Stimulated activated CD4-positive, alpha-beta T cell treated with anti-CD3 and anti-CD28 coated beads, Interleukin-12 subunit alpha, Interleukin-12 subunit beta, amount 100 ng/mL, for 24 hours (primary cell): ENCODE results near the gene LIG4.
"Not testable (repeated sequence)": the region's sequence is repeated elsewhere in the genome, so short reads cannot be mapped to it uniquely, and the experiment has no call there.

Source experiments
- DNase-seq, 2 experiments: peaks; one replicate each; pipeline ENCODE4 v3.0.0-alpha.2; 2020; ENCODE audit warnings: low read depth in 2 of 2

The LIG4 gene

DNA sequence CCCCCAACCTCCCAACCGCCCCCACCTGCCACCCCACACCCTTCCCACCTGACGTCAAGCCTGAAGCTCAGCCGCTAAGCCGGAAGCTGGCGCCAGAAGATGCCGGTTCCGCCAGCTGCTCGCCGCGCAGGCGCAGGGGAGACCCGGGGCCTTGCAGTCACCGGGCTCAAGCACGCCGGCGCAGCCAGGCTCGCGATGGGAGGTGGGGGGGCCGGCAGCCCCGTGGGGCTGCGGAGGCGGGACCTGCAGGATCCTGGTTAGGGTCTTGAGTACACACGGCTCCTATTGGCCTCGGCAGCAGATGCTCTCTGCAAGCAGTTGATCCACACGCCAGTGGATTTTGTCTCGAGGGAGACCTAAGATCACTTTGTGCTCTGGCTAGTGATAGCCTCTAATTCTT lies at the start of gene LIG4:
Gene LIG4 (minus strand): TSS at position 101 of the 400 bp plus-strand sequence. CDS start 4,268 bp downstream, outside the sequence.
- peak; percentile 81 for DNase-seq

DNA sequence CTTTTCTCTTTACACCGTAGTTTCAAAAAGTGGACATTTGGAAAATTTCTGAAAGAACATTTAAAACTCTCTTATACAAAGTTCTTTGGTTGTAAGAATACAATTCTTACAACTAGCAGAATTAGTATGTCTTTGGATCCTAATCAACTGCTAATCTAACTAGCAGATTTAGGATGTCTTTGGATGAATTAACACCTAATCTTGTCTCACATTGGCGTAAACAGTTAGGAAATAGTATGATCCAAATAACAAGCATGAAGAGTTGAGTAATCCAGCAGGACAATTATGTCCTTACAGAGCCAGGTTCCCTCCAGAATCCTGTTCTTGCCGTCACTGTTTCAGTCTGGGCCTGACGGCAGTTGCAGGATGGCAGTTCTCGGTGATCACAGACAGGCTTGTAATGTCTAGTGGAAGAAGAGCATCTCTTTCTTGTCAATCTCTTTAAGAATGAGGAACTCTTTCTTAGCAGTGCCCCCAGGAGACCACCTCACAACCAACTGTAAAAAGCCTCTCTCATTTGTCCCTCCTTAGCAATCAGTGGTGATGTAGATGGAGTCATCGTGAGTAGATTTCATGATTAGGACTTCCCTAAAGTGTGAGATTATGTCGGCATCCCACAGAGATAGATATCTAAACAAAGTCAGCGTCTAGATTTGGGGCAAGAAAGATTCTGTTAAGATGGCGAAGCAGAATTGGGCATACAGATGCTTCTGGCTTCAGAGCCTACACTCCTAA lies 48.5 kb upstream of the LIG4 start:
- DNase-seq, result no peak

DNA sequence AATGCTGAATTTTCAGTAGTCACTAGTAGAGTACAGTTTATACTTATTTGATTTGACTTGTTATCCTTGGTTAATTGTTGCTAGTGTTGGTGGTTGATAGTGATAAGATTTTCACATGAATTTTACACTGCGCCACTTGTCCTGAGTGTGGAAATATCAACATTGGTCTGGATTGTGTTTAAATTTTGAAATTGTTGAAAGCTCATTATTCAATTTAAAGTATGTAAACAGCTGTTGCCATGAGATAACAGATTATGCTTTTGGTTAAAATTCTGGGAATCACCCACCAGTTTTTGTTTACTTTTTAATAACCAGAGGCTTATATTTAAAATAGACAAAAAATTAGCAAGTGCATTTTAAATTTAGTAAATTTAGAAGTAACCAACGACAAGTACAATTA lies 41.9 kb upstream of the LIG4 start:
- no peak for DNase-seq

DNA sequence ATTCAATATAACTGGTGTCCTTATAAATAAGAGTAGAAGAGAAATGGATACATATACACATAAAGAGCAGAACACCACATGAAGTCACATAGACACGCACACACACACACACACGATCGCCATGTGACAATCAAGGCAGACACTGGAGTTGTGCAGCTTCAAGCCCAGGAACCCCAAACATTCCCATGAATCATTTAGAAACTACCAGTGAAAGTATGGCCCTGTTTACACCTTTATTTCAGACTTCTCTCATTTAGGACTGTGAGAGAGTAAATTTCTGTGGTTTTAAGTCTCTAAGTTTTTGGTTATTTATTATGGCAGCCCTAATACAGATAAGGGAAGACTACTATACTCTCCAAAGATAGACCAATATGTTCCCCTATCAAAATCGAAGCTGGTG lies 33.8 kb upstream of the LIG4 start:
- DNase-seq, result no peak

DNA sequence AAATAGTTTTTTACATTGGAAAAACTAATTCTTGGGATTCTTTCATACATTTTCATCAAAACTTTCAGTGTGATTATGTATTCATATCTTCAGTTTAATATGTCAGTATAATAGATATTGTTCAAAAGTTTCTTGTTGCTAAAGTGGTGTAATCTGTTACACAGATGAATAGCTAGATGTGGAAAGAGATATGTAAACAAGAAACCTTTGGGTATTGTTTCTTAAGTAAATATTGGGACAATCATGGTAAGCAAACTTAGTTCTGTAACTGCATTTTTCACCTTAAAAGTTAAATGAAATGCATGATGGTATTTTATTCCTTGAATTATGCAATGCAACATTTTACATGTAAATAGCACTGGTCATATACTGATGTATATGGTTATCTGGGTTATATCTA lies 15.0 kb upstream of the LIG4 start:
- no peak for DNase-seq

DNA sequence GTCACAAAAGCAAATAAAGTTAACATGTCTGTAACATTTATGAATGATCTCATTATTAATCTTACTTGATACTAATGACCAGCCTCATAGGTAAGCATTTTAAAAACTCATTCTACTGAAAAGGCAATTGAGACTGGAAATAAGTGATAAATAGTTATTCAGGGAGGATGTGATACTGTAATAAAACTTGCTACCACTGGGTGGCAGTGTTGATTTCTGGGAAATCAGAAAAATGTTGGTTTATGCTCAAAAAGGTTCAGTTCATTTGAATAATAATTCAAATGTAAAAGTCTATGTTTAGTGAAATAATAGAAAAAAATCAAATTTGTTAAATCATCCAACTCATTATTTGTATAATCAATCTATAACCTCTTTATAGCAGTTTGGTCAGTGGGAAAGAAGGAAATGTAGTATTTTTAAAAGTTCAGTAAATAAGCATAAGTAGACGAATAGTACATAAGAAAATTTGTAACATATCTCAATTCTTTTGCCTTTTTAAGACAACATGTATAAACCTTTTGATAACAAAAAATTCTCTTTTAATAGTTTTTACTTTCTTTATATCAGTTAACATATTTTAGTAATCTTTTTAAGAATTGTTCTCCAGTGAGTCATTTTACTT lies 12.4 kb upstream of the LIG4 start:
- DNase-seq, result no peak

DNA sequence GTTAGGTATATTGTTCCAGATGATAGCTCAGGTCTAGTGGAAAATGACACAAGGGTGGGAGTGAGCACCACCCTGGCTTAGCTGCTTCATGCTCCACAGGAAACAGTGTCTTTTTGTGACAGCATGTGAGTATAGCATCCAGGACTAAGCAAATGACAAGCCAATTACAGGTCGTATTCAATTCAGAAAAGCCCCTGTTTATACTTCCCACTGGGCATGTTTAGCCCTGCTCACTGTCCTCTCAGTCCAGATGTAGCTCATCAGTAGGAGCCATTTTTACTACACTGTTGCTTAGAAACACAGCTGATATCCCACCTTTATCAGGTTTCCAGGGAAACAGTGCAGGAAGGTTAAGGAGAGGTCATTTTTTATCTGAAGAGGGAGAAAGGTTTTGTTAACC lies 10.8 kb upstream of the LIG4 start:
- no peak for DNase-seq

DNA sequence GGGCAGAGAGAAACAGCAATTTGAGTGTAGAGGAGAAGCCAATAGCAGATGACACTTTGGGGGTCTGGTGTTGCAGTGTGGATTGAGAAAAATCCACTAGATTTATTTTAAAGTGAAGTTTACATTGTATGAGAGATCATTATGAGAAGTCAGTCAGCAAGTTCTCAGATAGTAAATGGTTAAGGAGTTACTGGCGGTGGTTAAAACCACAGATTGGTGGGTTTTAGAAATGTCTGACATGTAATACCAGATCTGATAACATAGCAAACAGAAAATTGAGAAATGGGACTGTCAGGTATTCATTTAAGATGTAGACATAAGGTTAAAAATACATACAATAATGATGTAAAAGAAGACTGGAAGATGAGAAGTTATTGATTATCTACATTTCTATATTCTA lies 10.1 kb upstream of the LIG4 start:
- DNase-seq, result no peak

DNA sequence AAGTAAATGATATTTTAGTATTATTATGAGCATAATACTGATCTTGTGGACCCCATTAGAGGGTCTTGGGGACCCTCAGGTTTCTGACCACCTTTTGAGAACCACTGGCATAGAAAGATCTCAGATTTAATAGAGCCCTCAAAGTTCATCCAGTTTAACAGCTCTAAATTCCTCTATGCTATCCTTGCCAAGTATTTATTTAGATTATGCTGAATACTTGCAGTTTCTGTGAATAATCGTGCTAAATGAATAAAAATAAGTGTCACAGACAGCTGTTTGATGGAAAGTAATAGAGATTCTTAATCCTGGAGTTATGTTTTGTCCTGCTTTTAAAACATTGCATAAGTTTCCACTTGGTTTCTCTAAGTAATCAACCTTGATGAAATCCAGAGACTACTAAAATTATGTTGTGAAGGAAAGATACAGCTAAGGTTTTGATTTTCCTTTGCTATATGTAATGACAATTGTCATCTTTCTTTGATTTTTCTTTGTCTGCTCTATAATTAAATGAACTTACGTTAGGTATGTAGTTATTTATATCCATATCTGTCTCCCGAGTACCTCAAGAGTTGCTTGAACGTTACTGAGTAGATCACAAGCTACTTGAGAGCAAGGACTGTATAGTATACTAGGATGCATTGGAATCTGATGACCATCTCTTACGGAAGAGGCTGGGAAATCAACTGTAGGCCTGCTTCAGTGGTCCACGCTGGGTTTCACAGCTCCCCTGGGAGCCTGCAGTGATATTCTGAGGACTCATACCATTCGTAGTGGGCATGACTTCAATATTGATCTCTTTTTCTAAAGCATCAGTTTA lies 8.6 kb upstream of the LIG4 start:
- DNase-seq, result no peak

DNA sequence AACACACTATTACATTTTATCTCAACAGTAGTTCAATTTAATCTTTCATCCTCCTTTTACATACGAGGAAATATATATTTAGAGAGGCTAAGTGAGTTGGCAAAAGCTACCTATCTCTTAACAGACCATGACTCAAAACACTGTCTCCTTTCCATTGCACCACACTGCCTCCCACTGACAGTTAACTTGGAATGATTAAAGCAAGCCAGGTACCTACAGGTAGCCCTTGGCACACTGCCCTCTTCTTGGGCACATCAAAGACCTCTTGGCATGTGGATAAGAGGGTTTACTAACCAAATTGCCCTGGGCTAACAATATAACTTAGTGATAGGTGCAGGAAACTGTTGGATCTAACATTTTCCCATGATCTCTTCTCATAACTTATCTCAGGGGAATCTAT lies 4.7 kb upstream of the LIG4 start:
- DNase-seq, result no peak

DNA sequence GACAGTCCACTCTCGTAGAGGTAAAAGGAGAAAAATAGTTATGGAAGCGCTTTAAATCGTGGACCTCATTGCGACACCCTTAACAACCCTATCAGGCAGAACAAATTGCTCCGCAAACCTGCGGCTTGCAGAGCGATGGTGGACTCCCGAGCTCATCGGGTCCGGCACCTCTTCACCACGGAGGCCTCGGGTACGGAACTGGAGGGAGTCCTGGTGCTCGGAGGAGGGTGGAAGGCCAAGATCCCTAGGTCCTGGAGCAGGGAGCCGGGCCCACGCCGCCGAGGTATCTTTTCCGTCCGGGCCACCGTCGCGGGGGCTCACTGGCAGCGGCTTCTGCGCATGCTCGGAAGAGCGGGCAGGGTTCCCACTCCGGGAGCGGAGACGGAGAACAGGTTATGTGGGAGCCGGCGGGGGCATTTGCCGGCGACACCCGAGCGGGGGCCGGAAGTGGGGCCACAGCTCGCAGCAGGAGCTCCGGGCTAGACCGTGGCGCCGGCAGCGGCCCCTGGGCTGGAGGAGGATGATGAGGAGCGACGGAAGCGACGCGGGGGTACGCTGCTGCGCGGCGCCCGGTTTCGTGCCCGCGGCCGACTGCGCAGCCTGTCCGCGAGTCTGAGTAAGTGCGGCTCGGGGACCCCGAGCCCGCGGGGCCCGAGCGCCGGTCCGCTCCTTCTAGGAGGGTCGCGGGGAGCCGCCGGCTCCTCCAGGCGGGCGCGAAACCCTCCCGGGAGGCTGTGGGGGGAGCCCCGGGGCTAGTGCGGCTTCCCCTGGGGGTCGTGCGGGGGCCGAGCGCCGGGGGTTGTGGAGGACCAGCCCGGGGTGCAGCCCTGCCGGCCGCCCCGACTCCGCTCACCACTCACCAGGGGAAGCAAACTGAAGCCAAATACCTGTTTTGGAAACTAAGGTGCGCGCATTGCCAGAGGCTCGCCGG lies 3.0 kb upstream of the LIG4 start, which contains the start of gene ABHD13:
Gene ABHD13 (plus strand): TSS at position 349 of the 931 bp plus-strand sequence. CDS start 10,827 bp downstream, outside the sequence.
- peak; percentile 81 to 87 for DNase-seq

DNA sequence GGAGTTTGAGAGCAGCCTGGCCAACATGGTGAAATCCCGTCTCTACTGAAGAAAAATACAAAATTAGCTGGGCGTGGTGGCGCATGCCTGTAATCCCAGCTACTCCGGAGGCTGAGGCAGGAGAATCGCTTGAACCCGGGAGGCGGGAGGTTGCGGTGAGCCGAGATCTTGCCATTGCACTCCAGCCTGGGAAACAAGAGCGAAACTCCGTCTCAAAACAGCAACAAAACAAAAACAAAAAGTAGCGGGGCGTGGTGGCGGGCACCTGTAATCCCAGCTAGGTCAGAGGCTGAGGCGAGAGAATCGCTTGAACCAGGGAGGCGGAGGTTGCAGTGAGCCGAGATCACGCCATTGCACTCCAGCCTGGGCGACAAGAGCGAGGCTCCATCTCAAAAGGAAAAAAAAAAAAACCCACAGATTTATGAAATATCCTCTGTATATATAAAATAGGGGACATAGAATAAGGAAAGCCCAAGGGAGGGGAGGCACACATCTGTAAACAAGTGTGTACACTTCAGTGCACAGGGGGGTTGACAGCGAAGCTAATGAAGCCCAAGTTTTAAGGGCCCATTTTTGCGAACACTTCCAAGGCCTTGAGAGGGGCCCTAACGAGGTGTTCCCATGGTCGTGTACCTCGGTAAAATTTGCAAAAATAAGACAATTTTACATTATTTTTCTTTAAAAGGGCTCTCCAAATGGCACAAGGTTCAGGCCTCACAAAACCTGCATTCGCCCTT lies 2.1 kb upstream of the LIG4 start:
- DNase-seq, result not testable (repeated sequence)

DNA sequence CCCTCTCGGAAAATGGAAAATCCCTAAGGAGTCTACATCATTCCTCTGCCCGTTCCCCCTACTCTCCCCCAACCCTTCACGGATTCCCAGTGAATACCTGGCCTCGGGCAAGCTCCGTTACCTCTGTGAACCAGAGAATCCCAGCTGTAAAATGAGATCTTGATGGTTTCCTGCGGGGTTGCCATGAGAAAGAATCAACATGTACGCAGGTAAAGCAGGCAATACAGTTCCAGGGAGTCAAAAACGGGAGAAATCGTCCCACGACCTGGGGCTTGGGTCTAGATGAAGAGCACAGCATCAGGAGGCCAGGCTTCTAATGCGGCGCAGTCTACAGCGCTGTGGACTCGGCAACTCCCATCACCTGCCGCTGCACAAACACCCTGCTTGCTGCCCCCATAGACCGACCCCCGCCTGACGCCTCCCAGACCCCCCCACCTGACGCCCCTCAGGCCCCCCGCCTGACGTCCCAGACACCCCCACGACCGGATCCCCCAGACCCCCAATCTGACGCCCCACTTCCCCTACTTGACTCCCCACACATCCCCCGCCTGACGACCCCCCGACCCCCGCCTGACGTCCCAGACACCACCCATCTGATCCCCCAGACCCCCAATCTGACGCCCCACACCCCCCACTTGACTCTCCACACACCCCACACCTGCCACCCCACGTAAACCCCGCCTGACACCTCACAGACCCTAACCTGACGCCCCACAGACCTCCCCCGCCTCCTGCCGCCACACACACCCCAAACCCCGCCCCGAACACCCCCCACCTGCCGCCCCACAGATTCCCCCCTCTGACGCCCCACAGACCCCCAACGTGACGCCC lies 680 bp downstream of the LIG4 start:
- DNase-seq, result no peak

DNA sequence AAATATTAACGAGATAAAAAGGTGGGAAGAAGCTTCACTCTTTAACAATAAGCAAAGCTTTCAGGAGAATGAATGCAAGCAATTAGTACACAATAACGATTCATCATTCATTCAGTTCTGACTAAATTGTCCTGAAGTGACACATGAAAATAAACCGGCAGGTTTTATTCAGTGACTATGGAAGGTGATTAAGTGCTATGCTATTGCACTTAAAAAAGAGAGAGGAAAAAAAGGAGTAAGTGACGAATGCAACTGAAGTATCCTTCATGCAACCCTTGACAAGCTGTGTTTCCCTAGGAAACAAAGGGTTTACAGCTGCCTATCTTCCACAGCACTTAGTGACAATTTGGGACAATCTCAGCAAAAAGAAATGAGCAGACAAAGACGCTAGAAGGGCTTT lies 1.4 kb downstream of the LIG4 start:
- no peak for DNase-seq

DNA sequence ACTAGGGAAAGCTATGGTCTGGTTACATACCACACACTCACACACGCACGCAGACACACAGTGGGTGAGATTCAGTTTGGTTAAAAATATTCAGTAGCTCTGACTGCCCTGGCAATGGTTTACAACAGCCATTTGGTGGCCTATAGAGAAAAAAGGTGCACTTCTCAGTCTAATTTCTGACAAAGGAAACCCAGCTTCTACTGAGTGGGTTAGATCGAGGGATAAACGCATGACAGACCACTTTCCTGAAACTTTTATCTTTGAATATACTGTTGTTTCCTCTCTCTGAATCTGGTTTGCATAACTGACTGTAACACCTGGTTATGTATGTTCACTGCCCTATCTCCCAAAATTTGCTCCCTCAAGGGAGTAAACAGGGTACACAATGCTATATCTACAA lies 2.5 kb downstream of the LIG4 start:
- DNase-seq, result no peak

DNA sequence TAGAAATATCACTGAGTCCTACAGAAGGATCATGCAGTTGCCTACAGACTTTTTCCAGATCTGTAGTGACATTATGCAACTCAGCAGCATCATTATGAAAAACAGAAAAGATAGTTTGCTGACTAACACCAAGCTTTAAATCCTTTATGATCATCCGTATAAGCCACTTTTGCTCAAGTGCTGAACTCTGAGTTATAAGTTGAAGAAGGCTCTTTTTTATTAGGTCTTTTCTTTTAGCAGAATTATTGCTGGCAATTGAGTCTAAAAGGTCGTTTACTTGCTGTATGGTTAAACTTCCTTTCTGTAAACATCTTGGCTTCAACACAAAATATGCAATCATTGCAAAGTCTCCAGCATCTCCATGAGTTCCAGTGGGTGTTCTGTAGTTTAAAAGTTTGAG lies 4.8 kb downstream of the LIG4 start:
- DNase-seq, result no peak

DNA sequence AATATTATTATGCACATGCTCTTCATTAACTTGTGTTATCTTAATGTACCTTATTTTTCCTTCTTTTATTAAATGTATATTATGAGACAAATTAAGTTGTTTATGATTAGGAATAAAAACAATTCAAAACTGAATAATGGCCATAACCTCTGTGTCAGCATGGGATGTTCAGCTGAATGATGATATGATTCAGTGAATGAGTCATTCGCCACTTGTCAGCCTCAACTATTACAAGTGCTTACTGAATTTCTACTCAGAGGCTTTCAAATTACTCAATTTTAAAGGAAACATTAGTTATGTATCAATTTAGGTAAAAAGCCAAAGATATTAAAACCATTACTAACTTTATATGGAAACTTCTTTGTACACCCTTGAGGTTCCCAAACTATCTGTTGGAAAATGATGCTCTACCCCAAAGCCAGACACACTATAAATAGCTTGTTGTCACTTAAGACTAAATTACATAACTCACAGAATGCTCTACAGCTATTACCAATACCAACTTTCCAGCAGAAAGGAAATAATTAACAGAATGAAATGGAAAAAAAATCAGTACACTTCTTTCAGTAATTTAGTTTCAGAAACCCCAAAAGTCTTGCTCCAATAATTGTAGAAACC lies 14.4 kb downstream of the LIG4 start:
- DNase-seq, result no peak

DNA sequence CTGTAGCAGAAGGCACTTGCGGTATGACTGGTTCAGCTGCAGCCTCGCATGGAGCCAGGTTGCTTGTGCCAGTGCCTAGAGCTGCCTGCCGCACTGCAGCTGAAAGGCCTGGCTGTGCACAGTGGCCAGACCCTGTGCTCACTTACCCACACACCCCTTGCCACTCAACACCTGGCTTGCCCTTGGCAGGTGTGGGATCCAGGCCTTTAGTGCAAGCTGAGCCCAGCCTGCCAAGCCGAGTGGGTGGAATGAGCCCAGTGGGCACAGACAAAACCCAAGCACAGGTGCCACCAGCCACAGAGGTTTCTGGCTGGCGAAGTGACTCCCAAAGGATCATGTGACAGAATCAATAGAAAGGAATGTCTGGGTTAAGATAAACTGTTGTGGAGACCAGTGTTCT lies 19.5 kb downstream of the LIG4 start:
- DNase-seq, result no peak

DNA sequence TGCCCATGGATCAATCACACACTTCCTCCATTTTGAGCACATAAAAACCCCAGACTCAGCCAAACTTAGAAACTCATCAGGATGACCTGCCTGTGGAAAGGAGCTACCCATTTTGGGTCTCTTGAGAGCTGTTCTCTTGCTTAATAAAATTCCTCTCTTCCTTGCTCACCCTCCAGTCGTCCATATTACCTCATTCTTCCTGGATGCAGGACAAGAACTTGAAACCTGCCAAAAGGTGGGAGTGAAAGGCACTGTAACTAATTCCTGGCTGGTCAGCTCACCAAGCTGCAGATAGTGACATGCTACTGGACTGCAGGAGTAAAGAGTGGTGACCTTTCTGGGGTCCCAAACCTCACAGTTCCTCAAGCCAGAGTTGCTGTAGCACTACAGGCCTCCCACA lies 20.2 kb downstream of the LIG4 start:
- no peak for DNase-seq
